HepG2 (cell line): ENCODE measurements around the gene PTF1A. TPM values are rescaled to one million over a fixed set of nuclear protein-coding genes. Genes with fewer than 3 reads are reported as not detected.

ENCODE experiments used
- CCAR2 ChIP-seq: fragments of 200-400 bp; formaldehyde crosslinking; optimal IDR thresholded peaks from 2 replicates; pipeline ENCODE3; 2018; ENCODE audit warnings: low read depth, mild to moderate bottlenecking, low read length, moderate library complexity
- RXRB ChIP-seq: IDR thresholded peaks from 2 replicates; pipeline ENCODE4 v1.6.1; 2016; ENCODE audit warnings: borderline replicate concordance, missing genetic modification reagents, missing compliant biosample characterization
- SOX13 ChIP-seq, 3 experiments: fragments of 450-650 bp in 1 of 3; sonication (generic) in 1 of 3; formaldehyde crosslinking in 1 of 3; IDR thresholded peaks in 2 of 3; conservative IDR thresholded peaks in 1 of 3; 2 replicates each; pipeline versions ENCODE4 v1.5.0 to v1.6.1; 2016 to 2020; ENCODE audit warnings: antibody characterized with exemption in 1 of 3, mild to moderate bottlenecking in 1 of 3, missing compliant biosample characterization in 1 of 3, missing genetic modification reagents in 1 of 3, moderate library complexity in 1 of 3
- SP140L ChIP-seq: sonication (generic); formaldehyde crosslinking; IDR thresholded peaks from 2 replicates; pipeline ENCODE4 v1.4.0; 2020; ENCODE audit warnings: missing genetic modification reagents, borderline replicate concordance
- ZNF792 ChIP-seq: IDR thresholded peaks from 2 replicates; pipeline ENCODE4 v1.6.1; 2016
- polyA plus RNA-seq, 8 experiments: library from polyadenylated mRNA; depleted of rRNA in 3 of 8; stranded (reverse) in 7 of 8; unstranded in 1 of 8; fragments of >200 nt; fragmentation: Illumina TruSeq in 4 of 8; extraction: Trizol in 4 of 8; gene quantifications; 2 replicates each; pipeline versions ENCODE4 v1.2.1 to v1.2.3, GENCODE V29; 2011 to 2016; ENCODE audit warnings: low read depth in 4 of 8, missing spikeins in 1 of 8, mixed read lengths in 1 of 8; ENCODE audit not compliant: insufficient read depth in 1 of 8
- total RNA-seq, 5 experiments: library from RNA; depleted of rRNA; stranded (reverse); fragments of >200 nt; fragmentation: Illumina TruSeq; extraction: Trizol; gene quantifications; 2 replicates each; pipeline ENCODE4 v1.2.3, GENCODE V29; 2016; ENCODE audit warnings: low read depth in 1 of 5
- TF ChIP-seq, protein P1 (sequence below): sonication (generic); formaldehyde crosslinking; IDR thresholded peaks from 2 replicates; pipeline ENCODE4 v1.5.1; 2020; ENCODE audit warnings: mild to moderate bottlenecking, missing genetic modification reagents, borderline replicate concordance
- TF ChIP-seq, protein P2 (sequence below): sonication (generic); formaldehyde crosslinking; IDR thresholded peaks from 2 replicates; pipeline ENCODE4 v1.5.0; 2020; ENCODE audit warnings: mild to moderate bottlenecking, missing genetic modification reagents, borderline replicate concordance
- TF ChIP-seq, protein P3 (sequence below): IDR thresholded peaks from 2 replicates; pipeline ENCODE4 v1.4.0; 2020; ENCODE audit warnings: mild to moderate bottlenecking, missing genetic modification reagents
- TF ChIP-seq, protein P4 (sequence below): sonication (generic); formaldehyde crosslinking; IDR thresholded peaks from 2 replicates; pipeline ENCODE4 v1.4.0; 2020; ENCODE audit warnings: mild to moderate bottlenecking, missing genetic modification reagents, borderline replicate concordance

The PTF1A gene
- total and polyA plus RNA-seq, 2 of the 13 experiments (the other 11 are each of a cell fraction or from before 2014, with no cell fraction given): not detected

DNA sequence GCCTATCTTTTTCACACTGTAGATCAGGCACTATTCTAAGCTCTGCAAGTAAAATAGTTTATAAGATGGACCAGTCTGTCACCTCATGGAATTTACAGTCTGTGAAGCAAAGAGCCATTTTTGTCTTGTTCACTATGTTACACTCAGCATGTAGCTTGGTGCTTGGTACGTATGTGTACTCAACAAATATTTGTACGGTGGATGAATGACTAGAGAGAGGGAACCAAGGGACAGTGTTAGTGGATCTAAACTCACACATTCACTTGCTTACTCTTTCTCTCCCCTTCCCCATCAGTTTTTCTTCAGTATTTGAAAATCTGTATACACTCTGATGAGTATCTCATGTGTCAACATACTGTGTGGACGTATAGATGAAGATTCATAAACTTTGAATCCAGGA is 45.9 kb downstream of the PTF1A start (continued):
- TF ChIP-seq, protein P1, sequence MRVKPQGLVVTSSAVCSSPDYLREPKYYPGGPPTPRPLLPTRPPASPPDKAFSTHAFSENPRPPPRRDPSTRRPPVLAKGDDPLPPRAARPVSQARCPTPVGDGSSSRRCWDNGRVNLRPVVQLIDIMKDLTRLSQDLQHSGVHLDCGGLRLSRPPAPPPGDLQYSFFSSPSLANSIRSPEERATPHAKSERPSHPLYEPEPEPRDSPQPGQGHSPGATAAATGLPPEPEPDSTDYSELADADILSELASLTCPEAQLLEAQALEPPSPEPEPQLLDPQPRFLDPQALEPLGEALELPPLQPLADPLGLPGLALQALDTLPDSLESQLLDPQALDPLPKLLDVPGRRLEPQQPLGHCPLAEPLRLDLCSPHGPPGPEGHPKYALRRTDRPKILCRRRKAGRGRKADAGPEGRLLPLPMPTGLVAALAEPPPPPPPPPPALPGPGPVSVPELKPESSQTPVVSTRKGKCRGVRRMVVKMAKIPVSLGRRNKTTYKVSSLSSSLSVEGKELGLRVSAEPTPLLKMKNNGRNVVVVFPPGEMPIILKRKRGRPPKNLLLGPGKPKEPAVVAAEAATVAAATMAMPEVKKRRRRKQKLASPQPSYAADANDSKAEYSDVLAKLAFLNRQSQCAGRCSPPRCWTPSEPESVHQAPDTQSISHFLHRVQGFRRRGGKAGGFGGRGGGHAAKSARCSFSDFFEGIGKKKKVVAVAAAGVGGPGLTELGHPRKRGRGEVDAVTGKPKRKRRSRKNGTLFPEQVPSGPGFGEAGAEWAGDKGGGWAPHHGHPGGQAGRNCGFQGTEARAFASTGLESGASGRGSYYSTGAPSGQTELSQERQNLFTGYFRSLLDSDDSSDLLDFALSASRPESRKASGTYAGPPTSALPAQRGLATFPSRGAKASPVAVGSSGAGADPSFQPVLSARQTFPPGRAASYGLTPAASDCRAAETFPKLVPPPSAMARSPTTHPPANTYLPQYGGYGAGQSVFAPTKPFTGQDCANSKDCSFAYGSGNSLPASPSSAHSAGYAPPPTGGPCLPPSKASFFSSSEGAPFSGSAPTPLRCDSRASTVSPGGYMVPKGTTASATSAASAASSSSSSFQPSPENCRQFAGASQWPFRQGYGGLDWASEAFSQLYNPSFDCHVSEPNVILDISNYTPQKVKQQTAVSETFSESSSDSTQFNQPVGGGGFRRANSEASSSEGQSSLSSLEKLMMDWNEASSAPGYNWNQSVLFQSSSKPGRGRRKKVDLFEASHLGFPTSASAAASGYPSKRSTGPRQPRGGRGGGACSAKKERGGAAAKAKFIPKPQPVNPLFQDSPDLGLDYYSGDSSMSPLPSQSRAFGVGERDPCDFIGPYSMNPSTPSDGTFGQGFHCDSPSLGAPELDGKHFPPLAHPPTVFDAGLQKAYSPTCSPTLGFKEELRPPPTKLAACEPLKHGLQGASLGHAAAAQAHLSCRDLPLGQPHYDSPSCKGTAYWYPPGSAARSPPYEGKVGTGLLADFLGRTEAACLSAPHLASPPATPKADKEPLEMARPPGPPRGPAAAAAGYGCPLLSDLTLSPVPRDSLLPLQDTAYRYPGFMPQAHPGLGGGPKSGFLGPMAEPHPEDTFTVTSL (CRISPR knock-in tag): peak; percentile 29; the same call in 1 of the 2 replicates
- TF ChIP-seq, protein P2, sequence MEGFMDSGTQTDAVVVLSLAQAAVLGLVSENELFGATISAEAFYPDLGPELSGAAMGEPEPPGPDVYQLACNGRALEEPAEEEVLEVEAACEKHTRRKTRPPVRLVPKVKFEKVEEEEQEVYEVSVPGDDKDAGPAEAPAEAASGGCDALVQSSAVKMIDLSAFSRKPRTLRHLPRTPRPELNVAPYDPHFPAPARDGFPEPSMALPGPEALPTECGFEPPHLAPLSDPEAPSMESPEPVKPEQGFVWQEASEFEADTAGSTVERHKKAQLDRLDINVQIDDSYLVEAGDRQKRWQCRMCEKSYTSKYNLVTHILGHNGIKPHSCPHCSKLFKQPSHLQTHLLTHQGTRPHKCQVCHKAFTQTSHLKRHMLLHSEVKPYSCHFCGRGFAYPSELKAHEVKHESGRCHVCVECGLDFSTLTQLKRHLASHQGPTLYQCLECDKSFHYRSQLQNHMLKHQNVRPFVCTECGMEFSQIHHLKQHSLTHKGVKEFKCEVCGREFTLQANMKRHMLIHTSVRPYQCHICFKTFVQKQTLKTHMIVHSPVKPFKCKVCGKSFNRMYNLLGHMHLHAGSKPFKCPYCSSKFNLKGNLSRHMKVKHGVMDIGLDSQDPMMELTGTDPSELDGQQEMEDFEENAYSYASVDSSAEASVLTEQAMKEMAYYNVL (CRISPR knock-in tag): peak; percentile 70; the same call in 1 of the 2 replicates
- TF ChIP-seq, protein P3, sequence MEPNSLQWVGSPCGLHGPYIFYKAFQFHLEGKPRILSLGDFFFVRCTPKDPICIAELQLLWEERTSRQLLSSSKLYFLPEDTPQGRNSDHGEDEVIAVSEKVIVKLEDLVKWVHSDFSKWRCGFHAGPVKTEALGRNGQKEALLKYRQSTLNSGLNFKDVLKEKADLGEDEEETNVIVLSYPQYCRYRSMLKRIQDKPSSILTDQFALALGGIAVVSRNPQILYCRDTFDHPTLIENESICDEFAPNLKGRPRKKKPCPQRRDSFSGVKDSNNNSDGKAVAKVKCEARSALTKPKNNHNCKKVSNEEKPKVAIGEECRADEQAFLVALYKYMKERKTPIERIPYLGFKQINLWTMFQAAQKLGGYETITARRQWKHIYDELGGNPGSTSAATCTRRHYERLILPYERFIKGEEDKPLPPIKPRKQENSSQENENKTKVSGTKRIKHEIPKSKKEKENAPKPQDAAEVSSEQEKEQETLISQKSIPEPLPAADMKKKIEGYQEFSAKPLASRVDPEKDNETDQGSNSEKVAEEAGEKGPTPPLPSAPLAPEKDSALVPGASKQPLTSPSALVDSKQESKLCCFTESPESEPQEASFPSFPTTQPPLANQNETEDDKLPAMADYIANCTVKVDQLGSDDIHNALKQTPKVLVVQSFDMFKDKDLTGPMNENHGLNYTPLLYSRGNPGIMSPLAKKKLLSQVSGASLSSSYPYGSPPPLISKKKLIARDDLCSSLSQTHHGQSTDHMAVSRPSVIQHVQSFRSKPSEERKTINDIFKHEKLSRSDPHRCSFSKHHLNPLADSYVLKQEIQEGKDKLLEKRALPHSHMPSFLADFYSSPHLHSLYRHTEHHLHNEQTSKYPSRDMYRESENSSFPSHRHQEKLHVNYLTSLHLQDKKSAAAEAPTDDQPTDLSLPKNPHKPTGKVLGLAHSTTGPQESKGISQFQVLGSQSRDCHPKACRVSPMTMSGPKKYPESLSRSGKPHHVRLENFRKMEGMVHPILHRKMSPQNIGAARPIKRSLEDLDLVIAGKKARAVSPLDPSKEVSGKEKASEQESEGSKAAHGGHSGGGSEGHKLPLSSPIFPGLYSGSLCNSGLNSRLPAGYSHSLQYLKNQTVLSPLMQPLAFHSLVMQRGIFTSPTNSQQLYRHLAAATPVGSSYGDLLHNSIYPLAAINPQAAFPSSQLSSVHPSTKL (CRISPR knock-in tag): peak; percentile 60
- TF ChIP-seq RXRB (CRISPR knock-in tag) (0 out of 2 replicates have a peak, but pooled peaks have one; percentile 12), SOX13 (IDR thresholded peaks at IDR 0.05) (no peak), SOX13 (CRISPR knock-in tag; conservative IDR thresholded peaks at IDR 0.05 in 1 of 2, IDR thresholded peaks at IDR 0.05 in 1 of 2) (peak in 1 of 2 experiments; percentile 45; a peak in 2 of 4 replicates), ZNF792 (CRISPR knock-in tag) (no peak), SP140L (CRISPR knock-in tag) (no peak), CCAR2 (no peak)
- TF ChIP-seq, protein P4, sequence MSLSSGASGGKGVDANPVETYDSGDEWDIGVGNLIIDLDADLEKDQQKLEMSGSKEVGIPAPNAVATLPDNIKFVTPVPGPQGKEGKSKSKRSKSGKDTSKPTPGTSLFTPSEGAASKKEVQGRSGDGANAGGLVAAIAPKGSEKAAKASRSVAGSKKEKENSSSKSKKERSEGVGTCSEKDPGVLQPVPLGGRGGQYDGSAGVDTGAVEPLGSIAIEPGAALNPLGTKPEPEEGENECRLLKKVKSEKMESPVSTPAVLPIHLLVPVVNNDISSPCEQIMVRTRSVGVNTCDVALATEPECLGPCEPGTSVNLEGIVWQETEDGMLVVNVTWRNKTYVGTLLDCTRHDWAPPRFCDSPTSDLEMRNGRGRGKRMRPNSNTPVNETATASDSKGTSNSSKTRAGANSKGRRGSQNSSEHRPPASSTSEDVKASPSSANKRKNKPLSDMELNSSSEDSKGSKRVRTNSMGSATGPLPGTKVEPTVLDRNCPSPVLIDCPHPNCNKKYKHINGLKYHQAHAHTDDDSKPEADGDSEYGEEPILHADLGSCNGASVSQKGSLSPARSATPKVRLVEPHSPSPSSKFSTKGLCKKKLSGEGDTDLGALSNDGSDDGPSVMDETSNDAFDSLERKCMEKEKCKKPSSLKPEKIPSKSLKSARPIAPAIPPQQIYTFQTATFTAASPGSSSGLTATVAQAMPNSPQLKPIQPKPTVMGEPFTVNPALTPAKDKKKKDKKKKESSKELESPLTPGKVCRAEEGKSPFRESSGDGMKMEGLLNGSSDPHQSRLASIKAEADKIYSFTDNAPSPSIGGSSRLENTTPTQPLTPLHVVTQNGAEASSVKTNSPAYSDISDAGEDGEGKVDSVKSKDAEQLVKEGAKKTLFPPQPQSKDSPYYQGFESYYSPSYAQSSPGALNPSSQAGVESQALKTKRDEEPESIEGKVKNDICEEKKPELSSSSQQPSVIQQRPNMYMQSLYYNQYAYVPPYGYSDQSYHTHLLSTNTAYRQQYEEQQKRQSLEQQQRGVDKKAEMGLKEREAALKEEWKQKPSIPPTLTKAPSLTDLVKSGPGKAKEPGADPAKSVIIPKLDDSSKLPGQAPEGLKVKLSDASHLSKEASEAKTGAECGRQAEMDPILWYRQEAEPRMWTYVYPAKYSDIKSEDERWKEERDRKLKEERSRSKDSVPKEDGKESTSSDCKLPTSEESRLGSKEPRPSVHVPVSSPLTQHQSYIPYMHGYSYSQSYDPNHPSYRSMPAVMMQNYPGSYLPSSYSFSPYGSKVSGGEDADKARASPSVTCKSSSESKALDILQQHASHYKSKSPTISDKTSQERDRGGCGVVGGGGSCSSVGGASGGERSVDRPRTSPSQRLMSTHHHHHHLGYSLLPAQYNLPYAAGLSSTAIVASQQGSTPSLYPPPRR: peak; percentile 69; the same call in 1 of the 2 replicates
